Measurements from ENCODE around the gene LRPPRC.

LRPPRC gene

GRCh38 chr2:43853141-43854081 is 142.4 kb downstream of the LRPPRC start:
- no peak for DNase-seq

GRCh38 chr2:43852196-43852730 is 143.5 kb downstream of the LRPPRC start:
- DNase-seq = no peak

- DNase-seq = no peak
Measured at GRCh38 chr2:43851011-43851980, 144.5 kb downstream of the LRPPRC start.

GRCh38 chr2:43848214-43848613 is 147.6 kb downstream of the LRPPRC start:
- no peak for DNase-seq

- DNase-seq = no peak
Measured at GRCh38 chr2:43846140-43846793, 149.5 kb downstream of the LRPPRC start.

- DNase-seq = no peak
Measured at GRCh38 chr2:43845181-43845580, 150.6 kb downstream of the LRPPRC start.

GRCh38 chr2:43842866-43843226 is 152.9 kb downstream of the LRPPRC start:
- no peak for DNase-seq

- no peak for DNase-seq
Measured at GRCh38 chr2:43841949-43842865, 153.6 kb downstream of the LRPPRC start.

- no peak for DNase-seq
Measured at GRCh38 chr2:43840965-43841364, 154.8 kb downstream of the LRPPRC start.

GRCh38 chr2:43839776-43840564 is 155.8 kb downstream of the LRPPRC start:
- no peak for DNase-seq

GRCh38 chr2:43838560-43839267 is 157.1 kb downstream of the LRPPRC start, which contains the start of the genes ABCG5 and ABCG8:
Gene ABCG5 (minus strand): TSS chr2:43838839. CDS start chr2:43838679, 160 bp downstream.
Gene ABCG8 (plus strand): TSS chr2:43838971. CDS start chr2:43839054, 83 bp downstream.
- DNase-seq = no peak

- no peak for DNase-seq
Measured at GRCh38 chr2:43837831-43838559, 157.8 kb downstream of the LRPPRC start.

GRCh38 chr2:43837033-43837432 is 158.8 kb downstream of the LRPPRC start:
- DNase-seq = no peak
